Activated CD4-positive, alpha-beta T cell treated with anti-CD3 and anti-CD28 coated beads, Interleukin-2, amount 50 U/mL, for 4 hours (primary cell): ENCODE results near the gene CRYL1.

ENCODE experiments used
- DNase-seq, 2 experiments: peaks; one replicate each; pipeline ENCODE4 v3.0.0-alpha.2; 2020

The CRYL1 gene

GRCh38 chr13:20362484-20363041, 163.1 kb downstream of the CRYL1 start:
- DNase-seq, result no peak

GRCh38 chr13:20360835-20361412, 164.7 kb downstream of the CRYL1 start:
- DNase-seq, result no peak

- no peak for DNase-seq
Measured at GRCh38 chr13:20360041-20360491, 165.6 kb downstream of the CRYL1 start.

DNA sequence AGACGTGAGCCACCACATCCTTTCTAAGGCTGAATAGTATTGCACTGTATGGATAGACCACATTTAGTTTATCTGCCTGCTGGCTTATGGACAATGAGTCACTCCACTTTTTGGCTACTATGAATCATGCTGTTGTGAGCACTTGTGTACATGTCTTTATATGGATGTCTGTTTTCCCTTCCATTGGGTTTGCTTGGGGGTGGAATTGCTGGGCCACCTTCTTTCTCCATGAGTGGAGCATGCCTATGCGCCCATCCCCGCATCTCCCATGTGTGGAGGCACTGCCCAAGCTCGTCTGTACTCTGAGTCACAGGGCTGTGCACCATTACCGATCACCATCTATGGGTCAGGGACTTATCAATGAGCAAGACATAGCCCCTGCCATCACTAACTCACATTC, 166.3 kb downstream of the CRYL1 start:
- DNase-seq, result no peak

- DNase-seq, result no peak
Measured at GRCh38 chr13:20358022-20358421, 167.6 kb downstream of the CRYL1 start.

DNA sequence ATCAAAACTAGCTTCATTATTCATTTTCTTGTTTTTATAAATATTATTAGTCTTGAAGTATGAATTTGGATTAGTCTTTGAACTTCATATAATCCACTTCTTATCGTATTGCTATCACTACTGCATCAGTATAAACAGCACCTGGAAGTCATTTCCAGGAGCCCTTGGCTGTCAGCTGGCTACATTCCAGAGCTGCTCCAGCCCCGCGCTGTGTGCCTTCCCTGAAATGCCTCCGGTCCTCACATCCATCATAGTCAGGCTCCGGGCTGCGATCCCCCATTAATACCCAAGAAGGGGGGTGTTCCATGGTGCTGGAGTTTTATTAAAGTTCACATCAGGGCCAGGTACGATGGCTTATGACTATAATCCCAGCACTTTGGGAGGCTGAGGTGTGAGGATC, 169.2 kb downstream of the CRYL1 start:
- DNase-seq, result no peak

DNA sequence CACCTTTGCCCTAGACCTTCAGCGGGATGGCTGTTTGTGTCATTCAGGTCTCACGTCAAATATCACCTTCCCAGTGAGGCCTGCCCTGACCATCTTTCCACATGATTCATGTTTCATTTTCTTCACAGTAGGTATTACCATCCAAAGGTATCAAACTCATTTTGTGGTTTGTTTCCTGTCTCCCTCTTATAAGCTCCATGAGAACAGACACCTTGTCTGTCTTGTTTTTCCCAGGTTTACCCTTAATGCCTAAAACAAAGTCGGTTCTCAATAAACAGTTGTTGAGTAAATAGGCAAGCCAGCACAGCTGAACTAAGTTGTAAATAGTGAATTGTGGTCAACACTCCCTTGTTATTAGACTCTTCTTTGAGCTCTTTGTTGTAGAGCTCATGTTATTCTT, 170.9 kb downstream of the CRYL1 start:
- no peak for DNase-seq

DNA sequence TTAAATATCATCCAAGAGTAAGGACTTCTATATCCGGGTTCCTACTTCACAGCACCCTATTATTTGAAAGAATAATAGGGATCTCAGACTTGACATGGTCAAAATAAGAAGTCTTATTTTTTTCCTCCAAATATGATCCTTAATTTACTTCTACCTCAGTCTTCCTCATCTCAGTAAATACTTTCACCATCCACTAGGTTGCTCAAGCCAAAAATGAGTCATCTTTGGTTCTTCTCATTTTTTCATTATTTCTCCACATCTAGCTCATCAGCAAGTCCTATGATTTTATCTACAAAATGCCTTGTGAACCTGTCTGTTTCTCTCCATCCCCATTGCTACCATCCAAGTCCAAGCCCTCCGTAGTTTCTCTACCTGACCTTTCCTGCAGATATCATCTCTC, 171.7 kb downstream of the CRYL1 start:
- DNase-seq, result no peak
